GM21619 (cell line): ENCODE results near the gene TREM1.
"Not testable (repeated sequence)": the region's sequence is repeated elsewhere in the genome, so short reads cannot be mapped to it uniquely, and the experiment has no call there.

Source experiments
- ATAC-seq: cut with Tn5 transposase; IDR thresholded peaks from one replicate; pipeline ENCODE4 v1.9.1; 2021; ENCODE audit not compliant: unreplicated experiment

TREM1 gene

DNA sequence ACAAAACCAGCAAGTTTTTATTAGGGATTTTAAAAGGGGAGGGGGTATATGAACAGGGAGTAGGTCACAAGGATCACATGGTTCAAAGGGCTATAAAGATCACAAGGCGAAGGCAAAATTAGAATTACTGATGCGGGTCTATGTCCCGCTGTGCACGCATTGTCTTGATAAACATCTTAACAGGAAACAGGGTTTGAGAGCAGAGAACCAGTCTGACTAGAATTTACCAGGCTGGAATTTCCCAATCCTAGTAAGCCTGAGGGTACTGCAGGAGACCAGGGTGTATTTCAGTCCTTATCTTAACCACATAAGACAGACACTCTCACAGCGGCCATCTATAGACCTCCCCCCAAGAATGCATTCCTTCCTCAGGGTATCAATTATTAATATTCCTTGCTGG, 10.8 kb upstream of the TREM1 start:
- not testable (repeated sequence) for ATAC-seq

DNA sequence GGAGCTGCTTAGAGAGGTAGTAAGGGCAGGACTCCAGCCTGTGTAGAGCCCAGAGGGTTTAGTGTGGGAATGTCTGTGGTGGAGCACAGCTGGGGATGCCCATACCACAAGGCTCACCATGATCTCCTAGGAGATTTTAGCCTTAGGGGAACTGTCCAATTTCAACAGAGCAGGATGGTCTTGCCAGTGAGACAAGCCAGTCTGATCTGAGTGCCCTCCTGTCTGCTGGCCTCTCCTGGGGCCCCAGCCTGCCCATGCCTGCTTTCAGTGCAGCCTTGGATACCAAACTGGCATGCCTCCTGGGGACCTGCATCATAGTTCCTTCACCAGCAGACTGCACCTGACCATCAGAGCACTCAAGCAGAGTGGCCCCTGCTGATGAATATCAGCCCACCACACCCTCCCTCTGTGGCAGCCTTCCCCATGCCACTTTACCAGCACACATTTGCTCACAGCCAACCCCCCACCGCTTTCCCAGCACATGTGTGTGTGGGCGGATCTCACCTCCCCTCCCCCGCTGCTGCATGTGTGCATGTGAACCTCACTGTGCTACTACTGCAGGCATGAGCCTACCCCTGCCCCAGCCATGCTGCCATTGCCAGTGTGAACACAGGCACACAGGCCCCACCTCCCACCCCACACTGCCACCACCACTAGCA, 7.9 kb upstream of the TREM1 start:
- no peak for ATAC-seq

DNA sequence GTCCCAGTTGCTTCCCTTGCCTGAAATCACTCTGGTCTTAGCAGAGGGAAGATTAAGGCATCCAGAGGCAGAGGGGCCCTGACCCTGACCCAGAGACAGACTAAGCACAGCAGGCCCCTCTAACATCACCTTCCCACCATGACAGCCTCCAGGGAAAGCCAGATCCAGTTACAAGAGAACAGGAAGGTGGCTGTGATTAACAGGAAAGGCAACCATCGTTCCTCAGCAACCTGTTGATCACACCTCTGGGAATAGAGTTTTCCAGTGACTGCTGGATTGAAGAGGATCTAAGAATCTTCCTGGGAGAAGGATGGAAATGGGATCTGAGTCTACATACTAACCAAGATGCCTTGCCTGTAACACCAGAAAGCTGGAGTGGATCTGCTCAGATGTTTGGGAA, 5.2 kb upstream of the TREM1 start:
- ATAC-seq = no peak

DNA sequence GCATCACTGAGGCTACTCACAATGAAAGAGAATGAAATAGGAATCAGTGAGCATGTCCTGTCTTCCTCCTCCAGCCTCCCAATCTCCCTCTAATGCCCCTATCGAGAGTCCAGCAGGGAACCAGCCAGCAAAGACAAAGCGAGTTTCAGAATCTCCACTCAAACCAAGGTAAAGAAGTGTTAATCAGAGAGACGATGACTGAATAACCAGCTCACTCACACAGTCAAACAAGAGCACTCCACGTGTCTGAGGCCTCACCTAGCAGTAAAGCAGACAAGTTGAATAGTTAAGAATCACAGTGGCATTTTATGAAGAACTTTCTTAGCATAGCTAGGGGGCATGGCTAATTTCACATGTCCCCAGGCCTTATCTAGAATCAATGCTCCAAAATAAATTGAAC, 3.3 kb upstream of the TREM1 start:
- no peak for ATAC-seq

DNA sequence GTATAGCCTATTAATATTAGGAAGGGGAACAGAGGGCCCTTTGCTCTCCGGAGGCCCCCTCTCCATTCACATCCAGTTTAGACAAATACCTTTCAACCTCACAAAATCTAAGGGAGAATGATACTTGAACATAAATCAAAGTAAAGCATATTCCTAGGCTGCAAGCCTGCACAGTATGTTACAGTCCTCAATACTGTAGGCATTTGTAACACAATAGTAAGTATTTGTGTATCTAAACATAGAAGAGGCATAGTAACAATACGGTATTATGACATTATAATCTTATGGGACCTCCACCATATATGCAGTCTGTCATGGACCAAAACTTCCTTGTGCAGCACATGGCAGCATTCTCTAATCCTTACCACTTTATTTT, 2.3 kb upstream of the TREM1 start:
- no peak for ATAC-seq

DNA sequence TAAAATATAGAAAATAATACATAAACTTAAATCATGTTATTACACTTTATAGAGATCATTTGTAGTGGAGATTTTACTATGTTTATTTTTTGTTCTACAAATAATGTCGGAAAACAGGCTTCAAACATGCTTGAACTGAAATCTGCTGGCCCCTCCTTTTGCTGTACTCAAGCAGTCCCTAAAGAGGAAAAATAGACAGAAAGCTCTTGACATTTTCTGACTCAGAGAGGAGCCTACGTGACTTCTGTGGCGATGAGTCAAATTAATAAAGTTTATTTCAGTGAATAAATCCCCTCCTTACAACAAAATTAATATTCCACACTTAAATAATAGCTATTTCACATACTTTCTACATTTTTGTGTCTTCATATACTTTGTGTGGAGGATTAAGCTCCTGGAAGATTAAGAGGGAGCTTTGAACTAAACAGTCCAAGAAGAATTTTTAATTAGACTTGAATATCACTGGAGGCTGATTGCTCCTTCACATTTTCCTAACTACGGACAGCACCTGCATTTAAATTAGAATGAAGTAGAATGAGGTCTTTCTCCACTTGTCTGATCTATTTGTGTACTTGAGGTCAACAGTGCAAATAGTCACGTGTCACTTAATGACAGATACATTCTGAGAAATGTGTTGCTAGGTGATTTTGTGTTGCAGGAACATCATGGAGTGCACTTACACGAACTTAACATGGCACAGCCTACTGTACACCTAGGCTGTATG, 1.7 kb upstream of the TREM1 start:
- no peak for ATAC-seq

DNA sequence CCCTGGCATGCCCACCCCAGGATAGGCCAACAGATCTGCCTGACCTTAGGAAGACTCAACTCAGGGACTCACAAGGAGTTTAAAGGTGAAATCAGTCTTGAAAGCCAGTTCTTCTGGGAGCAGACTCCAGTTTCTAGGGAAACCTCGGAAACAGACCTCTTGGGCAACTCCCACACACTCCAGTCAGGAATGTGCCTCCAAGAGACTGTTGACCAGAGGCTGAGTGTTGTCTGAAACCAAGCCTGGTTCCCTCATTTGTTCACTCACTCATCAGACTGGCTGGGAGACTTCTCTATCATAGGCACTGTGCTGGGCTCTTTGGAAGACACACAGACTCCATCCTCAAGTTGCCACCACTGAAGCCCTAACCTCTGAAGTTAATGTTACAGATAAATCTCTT, 1.8 kb downstream of the TREM1 start:
- ATAC-seq = no peak

DNA sequence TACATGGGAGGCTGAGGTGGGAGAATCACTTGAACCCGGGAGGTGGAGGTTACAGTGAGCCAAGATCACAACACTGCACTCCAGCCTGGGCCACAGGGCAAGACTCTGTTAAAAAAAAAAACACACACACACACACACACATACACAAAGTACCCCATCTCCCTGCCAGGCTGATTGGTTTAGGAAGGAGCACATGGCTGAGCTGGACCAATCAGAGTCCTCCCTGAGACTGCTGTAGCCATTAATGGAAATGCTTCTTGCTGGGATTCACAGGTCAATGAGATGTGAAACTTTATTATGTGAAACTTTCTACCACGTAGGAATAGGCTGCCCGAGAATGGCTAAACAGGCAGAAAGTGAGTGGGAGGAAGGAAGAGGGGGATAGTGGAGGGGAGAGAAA, 2.9 kb downstream of the TREM1 start:
- ATAC-seq = no peak

DNA sequence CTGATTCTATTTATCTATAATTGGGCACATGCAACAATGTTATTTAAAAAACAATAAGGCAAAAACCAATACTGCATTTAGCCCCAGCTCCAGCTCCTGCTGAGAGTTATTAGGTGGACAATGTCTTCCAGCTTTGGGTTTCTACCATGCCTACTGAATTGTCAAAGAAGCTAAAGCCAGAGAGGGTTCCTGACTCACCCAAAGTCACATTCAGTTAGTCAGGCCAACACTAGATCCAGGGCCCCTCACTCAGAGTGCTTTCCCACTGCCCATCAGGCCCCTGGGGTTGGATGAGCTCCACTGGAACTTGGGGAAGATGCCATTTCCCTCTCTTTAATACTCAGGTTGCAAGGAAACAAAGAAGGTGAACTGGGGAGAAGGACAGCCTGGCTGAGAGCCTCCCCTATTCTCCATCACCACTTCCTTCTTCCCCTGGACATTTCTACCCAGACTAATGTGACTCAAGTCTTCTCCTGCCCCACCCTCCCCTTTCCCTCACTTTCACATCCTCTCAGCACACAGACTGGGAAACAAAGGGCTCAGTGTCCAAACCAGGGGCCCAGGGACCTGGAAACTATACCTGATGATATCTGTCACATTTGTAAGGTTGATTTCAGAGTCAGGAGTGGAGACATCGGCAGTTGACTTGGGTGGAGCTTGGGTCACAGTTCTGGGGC, 6.0 kb downstream of the TREM1 start:
- ATAC-seq = no peak

DNA sequence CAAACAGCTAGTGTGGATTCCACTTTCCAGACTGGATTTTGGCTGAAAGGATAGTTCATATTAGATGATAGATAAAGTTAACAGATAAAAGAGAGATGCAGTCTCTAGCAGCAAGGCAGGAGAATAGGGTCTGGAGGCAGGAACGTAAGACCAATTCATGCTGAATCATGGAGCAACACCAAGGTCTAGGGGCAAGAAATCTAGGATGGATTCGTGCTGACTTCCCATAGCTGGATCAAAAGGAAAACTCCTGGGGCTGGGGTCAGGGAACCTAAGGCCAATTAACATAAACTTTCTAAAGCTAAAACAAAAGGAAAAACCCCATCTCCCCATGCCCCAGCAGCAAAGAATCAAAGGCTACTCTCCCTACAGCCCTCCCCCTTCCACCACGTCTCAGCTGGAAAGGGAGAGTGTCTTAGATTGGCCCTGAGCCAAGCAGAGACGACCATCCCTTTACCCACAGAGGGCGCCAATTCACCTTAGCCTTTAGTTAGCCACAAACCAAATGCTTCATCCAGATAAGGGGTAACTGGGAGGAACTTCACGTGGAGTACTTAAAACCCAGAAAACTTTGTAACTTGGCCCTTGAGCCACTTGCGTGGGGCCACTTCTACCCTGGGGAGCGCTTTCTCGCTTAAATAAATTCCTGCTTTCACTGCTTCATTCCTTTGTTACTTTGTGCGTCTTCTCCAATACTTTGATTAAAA, 7.6 kb downstream of the TREM1 start:
- no peak for ATAC-seq

DNA sequence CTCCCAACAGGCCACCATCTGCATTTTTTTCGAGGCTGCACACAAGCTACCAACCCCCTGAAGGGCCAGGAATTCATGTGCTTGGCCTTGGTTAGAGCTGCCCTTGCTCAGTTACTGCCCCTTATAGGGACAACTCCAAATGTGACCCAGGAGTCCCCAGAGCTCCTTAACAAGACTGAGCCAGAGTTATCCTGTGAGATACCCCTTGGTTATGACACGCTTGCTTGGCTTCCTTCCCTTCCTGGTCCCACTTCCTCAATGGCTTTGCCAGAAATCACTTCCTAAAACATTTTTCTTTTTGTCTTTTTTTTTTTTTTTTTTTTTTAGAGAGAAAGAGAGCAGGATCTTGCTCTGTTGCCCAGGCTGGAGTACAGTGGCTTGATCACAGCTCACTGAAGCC, 8.9 kb downstream of the TREM1 start:
- no peak for ATAC-seq

DNA sequence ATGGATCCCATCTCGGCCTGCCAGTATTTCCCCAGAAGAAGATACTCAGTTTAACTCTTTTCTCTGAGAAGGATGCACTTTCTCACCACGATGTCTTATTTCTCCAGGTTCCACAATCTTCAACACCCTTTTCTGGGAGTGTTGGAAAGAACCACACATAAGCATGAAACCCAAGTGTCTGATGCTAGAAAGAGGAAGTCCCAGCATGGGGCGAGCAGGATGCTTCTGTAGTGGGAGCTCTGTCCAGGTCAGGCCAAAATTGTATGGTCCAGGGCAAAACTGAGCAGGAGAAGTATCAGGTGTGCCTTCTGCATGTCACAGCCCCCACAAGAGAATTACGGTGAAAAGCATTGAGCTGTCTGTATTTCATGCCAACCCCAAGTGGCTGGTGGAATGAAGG, 11.0 kb downstream of the TREM1 start:
- ATAC-seq = no peak

DNA sequence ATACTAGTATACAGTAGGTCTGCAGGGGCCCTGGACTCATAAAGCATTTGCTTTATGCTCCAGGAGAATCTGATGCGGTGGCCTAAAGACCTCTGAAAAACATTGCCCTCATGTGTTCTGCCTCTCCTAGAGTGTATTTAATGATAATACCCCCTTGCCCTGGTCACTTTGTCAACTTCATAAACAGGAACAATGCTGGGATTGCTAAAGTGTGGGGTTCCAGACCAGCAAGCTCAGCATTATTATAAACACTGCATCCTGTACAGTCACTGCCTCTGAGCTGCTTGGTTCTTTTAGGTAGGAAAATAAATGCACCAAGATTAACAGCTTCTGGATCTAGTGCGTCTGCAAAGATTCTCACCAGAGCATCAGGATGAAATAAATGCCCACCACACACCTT, 12.2 kb downstream of the TREM1 start:
- ATAC-seq = no peak

DNA sequence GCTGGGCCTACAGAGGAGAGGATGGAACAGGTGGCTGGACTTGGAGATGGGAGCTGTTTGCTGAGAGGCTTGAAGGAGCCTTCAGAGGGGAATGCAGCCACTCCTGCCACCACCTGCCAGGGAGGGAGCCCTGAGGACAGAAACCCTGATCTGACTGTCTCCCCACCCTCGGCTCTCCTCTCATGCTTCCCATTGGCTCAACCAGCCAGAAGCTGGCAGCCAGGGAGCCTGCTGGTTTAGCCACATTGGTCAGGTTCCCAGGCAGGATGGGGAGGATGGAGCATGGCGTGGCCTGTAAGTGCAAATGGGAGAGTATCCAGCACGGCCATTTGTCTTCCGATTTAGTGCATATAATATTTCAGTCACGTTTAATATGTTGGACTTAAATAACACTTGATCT, 12.8 kb downstream of the TREM1 start:
- ATAC-seq = no peak

DNA sequence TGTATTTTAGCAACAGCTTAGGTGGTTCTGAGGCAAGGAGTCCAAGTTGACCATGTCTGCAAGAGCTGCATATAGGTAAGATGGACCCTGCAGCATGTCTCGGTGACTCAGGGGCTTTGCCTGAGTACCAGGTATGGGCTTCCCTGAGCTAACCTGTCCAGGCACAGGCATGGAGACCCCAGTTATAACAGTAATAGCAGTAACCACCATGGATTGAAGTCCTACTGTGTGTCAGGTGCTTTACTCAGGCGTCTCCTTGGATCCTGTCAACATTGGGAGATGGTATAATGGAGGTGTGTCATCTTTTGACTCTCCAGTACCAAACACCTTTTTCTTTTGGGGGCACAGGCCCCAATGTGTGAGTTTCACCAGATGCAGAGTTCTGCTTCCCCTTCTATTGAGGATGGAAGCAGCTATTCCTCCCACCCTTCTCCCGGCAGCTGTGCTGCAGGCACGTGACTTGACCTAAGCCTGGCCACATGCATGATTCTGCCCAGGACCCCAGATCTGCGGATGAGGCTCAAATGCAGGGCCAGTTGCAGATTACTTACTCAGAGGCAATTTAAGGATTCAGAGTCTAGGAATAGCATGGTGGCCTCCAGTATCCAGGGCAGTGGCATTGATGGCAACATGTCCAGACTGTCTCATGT, 13.8 kb downstream of the TREM1 start:
- ATAC-seq = no peak

DNA sequence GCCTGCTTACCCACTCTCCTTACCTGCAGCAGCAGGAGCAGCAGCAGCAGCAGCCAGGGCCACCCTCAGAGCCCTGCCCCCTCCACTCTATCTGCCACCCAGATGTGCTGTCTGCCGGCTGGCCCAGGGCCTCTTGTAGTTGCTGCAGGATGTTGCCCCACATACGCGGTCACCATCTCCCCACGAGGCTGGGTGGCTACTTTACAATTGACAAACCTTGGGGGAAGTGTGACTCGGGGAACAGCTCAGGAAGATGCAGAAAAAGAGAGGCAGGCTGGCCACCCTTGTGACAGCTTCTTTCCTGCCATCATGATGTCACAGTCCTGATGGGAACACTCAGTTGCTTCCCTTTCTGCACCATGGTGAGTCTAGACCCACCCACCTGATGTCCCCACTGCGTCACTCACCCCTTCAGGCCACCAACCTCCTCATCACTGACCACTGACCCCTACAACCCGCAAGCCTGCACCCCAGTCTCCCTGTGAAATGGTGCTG, 14.5 kb downstream of the TREM1 start:
- ATAC-seq = no peak

DNA sequence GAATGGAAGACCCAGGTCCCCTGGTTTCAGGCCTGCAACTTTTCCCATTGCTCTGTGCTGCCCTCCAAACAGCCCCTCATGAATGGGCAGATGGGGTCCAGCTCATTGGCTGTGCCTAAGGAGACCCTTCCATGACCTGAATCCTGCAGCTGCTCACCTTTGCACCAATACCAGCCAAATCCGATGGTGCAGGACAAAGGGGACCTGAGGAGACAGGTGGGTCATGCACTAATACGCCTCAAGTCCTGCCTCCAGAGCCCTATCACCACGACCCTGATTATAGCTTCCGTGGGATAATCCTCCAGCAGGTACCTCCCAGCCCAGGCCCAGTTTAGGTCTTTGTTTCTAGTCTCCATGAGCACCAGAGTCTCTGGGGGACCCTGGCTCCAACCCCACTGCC, 16.8 kb downstream of the TREM1 start:
- ATAC-seq = no peak

DNA sequence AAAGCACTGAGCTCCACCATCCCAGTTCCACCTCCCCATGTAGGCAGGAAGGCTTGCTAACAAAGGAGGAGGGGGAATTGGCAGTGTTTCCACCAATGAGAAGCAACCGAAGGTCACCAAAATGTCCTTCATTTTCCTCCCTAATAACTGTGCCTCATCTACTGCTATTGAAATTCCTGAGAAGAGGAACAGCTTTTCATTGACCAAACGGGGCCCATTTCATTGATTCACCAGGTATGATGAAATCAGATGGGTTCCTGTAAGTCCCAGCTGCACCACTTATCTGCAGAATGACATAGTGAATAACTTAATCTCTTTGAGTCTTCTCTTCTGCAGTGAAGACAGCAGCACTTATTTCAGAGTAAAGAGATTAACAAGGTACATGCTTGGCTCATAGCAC, 17.3 kb downstream of the TREM1 start:
- no peak for ATAC-seq

DNA sequence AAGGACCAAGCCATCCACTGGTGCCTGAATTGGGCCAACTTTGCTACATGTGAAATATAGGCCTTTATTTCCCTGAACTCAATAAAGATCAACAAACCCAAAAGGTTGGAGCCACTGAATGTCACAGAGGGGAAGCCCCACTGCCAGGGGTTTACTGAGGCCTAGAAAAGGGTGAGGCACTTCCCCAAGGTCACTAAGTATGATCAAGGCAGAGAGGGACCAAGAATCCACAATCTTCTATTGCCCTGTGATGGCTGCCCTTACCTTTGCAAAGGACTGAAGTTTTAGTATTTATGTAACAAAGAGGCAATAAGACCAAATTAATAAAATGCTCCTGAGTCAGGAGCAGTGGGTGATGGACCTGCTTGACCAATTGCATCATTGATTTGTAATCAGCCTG, 18.0 kb downstream of the TREM1 start:
- no peak for ATAC-seq

DNA sequence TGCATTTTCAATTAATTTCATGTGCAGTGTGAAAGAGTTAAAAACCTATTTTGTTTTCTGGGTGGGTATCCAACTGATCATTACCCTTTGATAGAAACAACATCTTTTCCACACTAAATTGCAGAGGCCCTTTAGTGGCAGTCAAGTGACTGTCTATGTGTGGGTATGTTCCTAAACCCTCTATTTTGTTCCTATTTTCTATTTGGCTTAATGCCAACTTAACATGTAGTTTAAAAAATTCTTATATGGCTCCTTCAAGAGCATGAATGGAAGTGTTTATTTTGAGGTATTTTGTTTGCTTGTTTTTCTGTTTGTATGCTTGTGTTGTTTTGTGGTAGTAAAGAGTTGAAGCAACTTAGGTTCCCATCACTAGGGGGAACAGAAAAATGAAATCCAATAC, 19.9 kb downstream of the TREM1 start:
- no peak for ATAC-seq

DNA sequence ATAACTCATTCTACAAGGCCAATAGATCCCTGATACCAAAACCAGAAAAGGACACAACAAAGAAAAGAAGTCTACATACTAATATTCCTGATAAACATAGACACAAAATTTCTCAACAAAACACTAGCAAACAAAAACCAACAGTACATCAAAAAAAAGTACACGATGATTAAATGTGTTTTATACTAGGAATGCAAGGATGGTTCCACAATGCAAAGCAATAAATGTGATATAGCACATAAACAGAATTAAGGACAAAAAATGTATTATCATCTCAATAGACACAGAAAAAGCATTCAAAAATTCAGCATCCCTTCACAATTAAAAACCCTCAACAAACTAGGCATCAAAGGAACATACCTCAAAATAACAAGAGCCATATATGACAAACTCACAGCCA, 23.2 kb downstream of the TREM1 start:
- ATAC-seq = no peak
